Measurements from ENCODE around the gene RPS14. TPM values are rescaled to one million over a fixed set of nuclear protein-coding genes. Genes with fewer than 3 reads are reported as not detected.

The RPS14 gene
- total and polyA plus RNA-seq, 10 of the 15 experiments (the other 5 are each of a cell fraction or from before 2014, with no cell fraction given), result 2,295 to 4,047 (median 2,787) TPM

DNA sequence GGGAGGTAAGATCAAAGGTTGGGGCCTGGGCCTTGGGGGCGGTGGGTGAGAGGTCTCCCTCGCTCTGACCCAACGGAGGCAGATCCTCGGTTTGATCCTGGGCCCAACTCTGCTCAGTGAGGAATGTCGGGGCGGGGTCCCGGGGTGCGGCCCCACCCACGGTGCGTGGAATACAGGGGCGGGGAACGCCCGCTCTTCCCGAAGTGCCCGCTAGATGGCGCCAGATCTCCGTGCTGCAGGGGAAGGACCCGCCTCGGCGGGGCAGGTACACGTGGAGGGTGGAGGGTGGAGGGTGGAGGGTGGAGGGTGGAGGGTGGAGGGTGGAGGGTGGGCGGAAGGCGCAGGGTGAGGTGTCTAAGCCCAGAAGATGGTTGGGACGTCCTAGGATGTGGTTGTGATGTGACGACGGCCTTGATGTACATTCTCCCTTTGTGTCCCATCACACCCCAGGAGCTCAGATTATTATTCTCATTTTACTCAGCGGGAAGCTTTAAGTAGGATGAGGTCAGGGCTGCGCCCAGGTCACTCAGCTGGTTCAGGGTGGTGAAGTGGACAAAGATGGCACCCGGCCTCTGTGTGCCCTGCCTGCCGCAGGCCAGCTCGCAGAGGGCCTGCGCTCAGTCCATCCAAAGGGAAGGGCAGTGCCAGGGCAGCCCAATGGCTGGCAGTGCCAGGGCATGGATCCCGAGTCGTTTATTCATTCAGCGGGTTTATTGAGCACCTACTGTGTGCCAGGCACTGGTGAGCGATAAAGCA, 9.4 kb upstream of the RPS14 start (continued):
- TF ChIP-seq USF1 (IDR thresholded peaks at IDR 0.05; ENCODE audit: borderline replicate concordance, extremely low read length, insufficient read depth, low read depth, low read length) (peak; percentile 8), NR2F1 (conservative IDR thresholded peaks at IDR 0.05) (no peak), MEF2B (IDR thresholded peaks at IDR 0.05; ENCODE audit: partially characterized antibody, poor library complexity, severe bottlenecking) (no peak), MAX (IDR thresholded peaks at IDR 0.05; ENCODE audit: low read depth, low read length) (peak; percentile 81), SUPT20H (IDR thresholded peaks at IDR 0.05; ENCODE audit: borderline replicate concordance, control insufficient read depth, low read depth, low read length) (no peak), ZBTB4 (CRISPR knock-in tag; IDR thresholded peaks at IDR 0.05) (no peak), ZBTB40 (IDR thresholded peaks at IDR 0.05; ENCODE audit: borderline replicate concordance) (no peak), RELA (IDR thresholded peaks at IDR 0.05; ENCODE audit: borderline replicate concordance, partially characterized antibody) (no peak), TCF12 (IDR thresholded peaks at IDR 0.05; ENCODE audit: low read depth, low read length) (no peak), MEF2A (IDR thresholded peaks at IDR 0.05; ENCODE audit: insufficient read depth, low read depth, low read length) (no peak), CTCF (IDR thresholded peaks at IDR 0.05 in 2 of 3, conservative IDR thresholded peaks at IDR 0.05 in 1 of 3; ENCODE audit: control insufficient read depth in 2 of 3, extremely low read depth in 1 of 3, insufficient read depth in 1 of 3, low read depth in 3 of 3, low read length in 3 of 3) (peak; percentile 62 to 93 (median 84)), IKZF1 (conservative IDR thresholded peaks at IDR 0.05) (0 out of 2 replicates have a peak, but pooled peaks have one; percentile 8)

All from GM12878 (cell line).